GM06990 (cell line): ENCODE data around the gene SHC3.

Experiments used
- DNase-seq: peaks from one replicate; pipeline ENCODE4 v3.0.0-alpha.2; 2011; ENCODE audit not compliant: insufficient read length; ENCODE audit errors: extremely low read depth
- H3K27me3 ChIP-seq: replicated peaks from 2 replicates; pipeline ENCODE4 v1.6.0; 2011; ENCODE audit warnings: low read length; ENCODE audit not compliant: control insufficient read depth, insufficient read depth
- H3K36me3 ChIP-seq: 2 replicates; pipeline ENCODE4 v1.5.1; 2011; ENCODE audit warnings: low read length; ENCODE audit not compliant: control insufficient read depth, insufficient read depth
- H3K4me3 ChIP-seq: replicated peaks from 2 replicates; pipeline ENCODE4 v1.5.1; 2011; ENCODE audit warnings: low read depth, mild to moderate bottlenecking, control low read depth, low read length
- CTCF ChIP-seq: IDR thresholded peaks from 2 replicates; pipeline ENCODE4 v1.5.1; 2011; ENCODE audit warnings: low read length, control low read depth, mild to moderate bottlenecking, inconsistent platforms; ENCODE audit not compliant: insufficient read depth, poor library complexity, severe bottlenecking

The SHC3 gene

DNA sequence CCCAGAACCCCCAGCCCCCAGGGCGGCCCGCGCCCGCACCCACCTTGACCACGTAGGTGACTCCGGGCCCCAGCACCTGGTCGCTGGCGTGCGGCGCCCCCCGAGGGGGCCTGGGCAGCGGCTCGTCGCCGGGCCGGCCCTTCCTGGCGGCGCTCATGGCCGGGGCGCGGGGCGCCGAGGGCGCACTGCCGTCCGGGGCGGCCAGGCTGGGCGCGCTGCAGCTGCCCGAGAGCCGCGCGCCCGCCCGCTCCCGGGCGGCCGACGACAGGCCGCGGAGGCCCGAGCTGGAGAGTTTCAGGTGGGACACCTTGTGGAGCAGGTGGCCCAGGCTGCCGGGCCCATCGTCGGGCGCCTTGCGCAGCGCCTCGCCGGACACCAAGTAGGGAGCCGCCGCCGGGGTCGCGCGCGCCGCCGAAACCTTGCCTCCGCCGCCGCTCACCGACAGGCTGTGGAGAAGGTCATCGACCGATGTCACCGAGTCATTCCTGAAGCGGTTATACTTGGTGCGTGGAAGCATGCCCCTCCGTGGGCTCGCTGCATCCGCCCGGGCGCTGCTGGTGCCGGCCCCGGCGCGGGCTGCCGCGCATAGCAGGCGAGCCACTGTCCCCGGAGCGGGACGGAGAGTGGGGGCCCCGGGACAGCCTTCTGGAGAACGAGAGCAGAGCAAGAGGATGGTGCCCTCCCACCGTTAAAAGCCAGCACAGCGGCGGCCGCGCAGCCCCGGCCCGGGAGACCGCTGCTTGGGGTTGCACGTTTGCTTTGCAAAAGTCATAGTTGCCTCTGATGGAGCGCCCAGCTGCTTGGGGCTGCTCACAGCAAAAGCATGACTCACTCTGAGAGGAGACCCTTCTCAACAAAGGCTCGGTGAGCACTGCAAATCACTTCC lies at the start of gene SHC3:
Gene SHC3 (minus strand): TSS at position 875 of the 886 bp plus-strand sequence. CDS start 358 bp downstream, at position 517.
- no peak for DNase-seq
- no peak within 1 kb of the TSS for H3K4me3 ChIP-seq
- no peaks in the 10 kb centered on the region for H3K36me3 ChIP-seq
- no peak for TF ChIP-seq CTCF
- H3K27me3 ChIP-seq = peaks cover 2% of the 10 kb centered on the region

GRCh38 chr9:89225991-89226471 lies 47.4 kb upstream of the SHC3 start:
- no peak for DNase-seq
- TF ChIP-seq CTCF = no peak
- Histone ChIP-seq H3K4me3 (no peak overlapping the region), H3K36me3 (no peaks in the 10 kb centered on the region), H3K27me3 (no peaks in the 10 kb centered on the region)

DNA sequence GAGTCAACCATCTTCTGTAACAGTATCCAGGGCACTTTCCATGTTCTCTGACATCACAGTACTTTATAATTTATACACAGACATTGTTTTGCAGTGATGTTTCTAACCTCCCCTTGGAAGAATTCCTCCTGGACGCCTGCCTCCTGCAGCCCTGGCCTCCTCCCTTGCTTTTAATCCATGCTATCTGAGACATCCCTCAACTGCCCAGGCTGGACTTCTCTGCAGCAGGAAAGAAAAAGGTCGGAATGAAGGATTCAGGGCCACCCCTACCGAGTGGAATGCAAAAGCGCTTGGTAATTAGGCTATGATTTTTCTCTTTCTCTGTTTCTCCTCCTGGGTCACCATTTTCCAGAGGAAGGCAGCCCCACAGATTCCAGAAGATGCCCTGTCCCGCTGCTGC lies 47.0 kb upstream of the SHC3 start:
- Histone ChIP-seq H3K27me3 (no peaks in the 10 kb centered on the region), H3K4me3 (no peak overlapping the region), H3K36me3 (no peaks in the 10 kb centered on the region)
- DNase-seq = no peak
- TF ChIP-seq CTCF = no peak

GRCh38 chr9:89225036-89225435 lies 46.4 kb upstream of the SHC3 start:
- DNase-seq = no peak
- Histone ChIP-seq H3K36me3 (no peaks in the 10 kb centered on the region), H3K27me3 (no peaks in the 10 kb centered on the region), H3K4me3 (no peak overlapping the region)
- TF ChIP-seq CTCF = no peak

GRCh38 chr9:89224633-89225032 lies 46.0 kb upstream of the SHC3 start:
- Histone ChIP-seq H3K4me3 (no peak overlapping the region), H3K36me3 (no peaks in the 10 kb centered on the region)
- TF ChIP-seq CTCF = no peak

More at GRCh38 chr9:89224633-89225032, 46.0 kb upstream of the SHC3 start:
- no peak for DNase-seq
- no peaks in the 10 kb centered on the region for H3K27me3 ChIP-seq
